ENCODE results near the gene KIF19.

DNA sequence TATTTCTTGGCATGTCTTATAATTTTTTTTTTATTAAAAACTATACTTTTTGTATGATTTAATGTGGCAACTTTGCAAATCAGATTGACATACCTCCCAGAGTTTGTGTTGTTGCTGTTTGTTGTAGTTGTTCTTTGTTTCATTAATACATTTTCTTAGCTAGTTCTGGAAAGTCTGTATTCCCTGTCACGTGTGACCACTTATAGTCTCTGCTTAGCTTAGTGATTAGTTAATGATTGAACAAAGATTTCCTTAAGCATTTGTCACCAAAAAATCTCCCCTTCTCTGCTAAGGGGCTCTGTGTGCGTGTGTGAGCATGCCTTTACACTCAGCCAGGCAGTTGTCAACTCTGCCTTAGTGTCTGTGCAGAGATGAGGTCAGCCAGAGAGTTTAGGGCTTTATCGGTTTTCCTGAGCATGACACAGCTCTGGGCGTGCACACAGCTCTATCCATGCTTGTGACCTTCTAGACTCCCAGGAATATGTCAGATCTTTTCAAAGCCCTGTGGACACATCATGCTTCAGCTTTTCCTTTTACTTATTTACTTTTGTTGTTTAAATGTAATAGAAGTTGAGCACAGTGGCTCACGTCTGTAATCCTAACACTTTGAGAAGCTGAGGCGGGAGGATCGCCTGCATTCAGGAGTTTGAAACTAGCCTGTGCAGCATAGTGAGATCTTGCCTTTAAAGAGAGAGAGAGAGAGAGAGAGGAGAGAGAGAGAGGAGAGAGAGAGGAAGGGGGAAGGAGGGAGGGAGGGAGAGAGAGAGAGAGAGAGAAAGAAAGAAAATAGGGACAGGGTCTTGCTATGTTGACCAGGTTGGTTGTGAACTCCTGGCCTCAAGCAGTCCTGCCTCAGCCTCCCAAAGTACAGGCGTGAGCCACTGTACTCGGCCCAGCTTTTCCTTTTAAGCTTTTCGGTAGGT, 30.1 kb upstream of the KIF19 start:
- TF ChIP-seq, protein P1, sequence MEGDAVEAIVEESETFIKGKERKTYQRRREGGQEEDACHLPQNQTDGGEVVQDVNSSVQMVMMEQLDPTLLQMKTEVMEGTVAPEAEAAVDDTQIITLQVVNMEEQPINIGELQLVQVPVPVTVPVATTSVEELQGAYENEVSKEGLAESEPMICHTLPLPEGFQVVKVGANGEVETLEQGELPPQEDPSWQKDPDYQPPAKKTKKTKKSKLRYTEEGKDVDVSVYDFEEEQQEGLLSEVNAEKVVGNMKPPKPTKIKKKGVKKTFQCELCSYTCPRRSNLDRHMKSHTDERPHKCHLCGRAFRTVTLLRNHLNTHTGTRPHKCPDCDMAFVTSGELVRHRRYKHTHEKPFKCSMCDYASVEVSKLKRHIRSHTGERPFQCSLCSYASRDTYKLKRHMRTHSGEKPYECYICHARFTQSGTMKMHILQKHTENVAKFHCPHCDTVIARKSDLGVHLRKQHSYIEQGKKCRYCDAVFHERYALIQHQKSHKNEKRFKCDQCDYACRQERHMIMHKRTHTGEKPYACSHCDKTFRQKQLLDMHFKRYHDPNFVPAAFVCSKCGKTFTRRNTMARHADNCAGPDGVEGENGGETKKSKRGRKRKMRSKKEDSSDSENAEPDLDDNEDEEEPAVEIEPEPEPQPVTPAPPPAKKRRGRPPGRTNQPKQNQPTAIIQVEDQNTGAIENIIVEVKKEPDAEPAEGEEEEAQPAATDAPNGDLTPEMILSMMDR (IDR thresholded peaks at IDR 0.05) = no peak
- no peak for TF ChIP-seq POLR2A (IDR thresholded peaks at IDR 0.05)

All from heart left ventricle (tissue), 13 donors.